HL-60 (cell line): ENCODE results near the gene MTR.
A peak's percentile ranks its signal among the peaks of the same experiment; 100 is the strongest.

Source experiments
- DNase-seq, 2 experiments: peaks; one replicate each; pipeline ENCODE4 v3.0.0-alpha.2; 2010 to 2020; ENCODE audit warnings: low read depth in 1 of 2, low spot score in 1 of 2
- H3K27ac ChIP-seq: fragments of 250-450 bp; sonication (Bioruptor Pico); replicated peaks from 2 replicates; pipeline ENCODE4 v1.5.1; 2020; ENCODE audit warnings: mild to moderate bottlenecking, moderate library complexity
- H3K27me3 ChIP-seq: fragments of 250-450 bp; sonication (Bioruptor Pico); 2 replicates; pipeline ENCODE4 v1.5.1; 2021; ENCODE audit warnings: mild to moderate bottlenecking, moderate library complexity; ENCODE audit not compliant: insufficient read depth, poor library complexity, severe bottlenecking
- H3K4me3 ChIP-seq: replicated peaks from 2 replicates; pipeline ENCODE4 v1.5.1; 2011; ENCODE audit warnings: mild to moderate bottlenecking, control low read depth, low read length; ENCODE audit not compliant: insufficient read depth
- GABPA ChIP-seq: IDR thresholded peaks from 2 replicates; pipeline ENCODE4 v1.6.1; 2012; ENCODE audit warnings: low read depth
- POLR2AphosphoS5 ChIP-seq: IDR thresholded peaks from 2 replicates; pipeline ENCODE4 v1.6.1; 2012; ENCODE audit warnings: low read depth
- REST ChIP-seq: IDR thresholded peaks from 2 replicates; pipeline ENCODE4 v1.6.1; 2012; ENCODE audit warnings: low read depth; ENCODE audit not compliant: insufficient replicate concordance
- SPI1 ChIP-seq: IDR thresholded peaks from 2 replicates; pipeline ENCODE4 v1.6.1; 2012; ENCODE audit warnings: low read depth, mild to moderate bottlenecking, borderline replicate concordance
- TF ChIP-seq, protein P1 (sequence below): IDR thresholded peaks from one replicate; pipeline ENCODE4 v1.5.1; 2011; ENCODE audit warnings: low read length, control low read depth, inconsistent platforms; ENCODE audit not compliant: insufficient read depth

MTR gene

GRCh38 chr1:236896716-236897115 lies 101.6 kb downstream of the MTR start:
- TF ChIP-seq, protein P1, sequence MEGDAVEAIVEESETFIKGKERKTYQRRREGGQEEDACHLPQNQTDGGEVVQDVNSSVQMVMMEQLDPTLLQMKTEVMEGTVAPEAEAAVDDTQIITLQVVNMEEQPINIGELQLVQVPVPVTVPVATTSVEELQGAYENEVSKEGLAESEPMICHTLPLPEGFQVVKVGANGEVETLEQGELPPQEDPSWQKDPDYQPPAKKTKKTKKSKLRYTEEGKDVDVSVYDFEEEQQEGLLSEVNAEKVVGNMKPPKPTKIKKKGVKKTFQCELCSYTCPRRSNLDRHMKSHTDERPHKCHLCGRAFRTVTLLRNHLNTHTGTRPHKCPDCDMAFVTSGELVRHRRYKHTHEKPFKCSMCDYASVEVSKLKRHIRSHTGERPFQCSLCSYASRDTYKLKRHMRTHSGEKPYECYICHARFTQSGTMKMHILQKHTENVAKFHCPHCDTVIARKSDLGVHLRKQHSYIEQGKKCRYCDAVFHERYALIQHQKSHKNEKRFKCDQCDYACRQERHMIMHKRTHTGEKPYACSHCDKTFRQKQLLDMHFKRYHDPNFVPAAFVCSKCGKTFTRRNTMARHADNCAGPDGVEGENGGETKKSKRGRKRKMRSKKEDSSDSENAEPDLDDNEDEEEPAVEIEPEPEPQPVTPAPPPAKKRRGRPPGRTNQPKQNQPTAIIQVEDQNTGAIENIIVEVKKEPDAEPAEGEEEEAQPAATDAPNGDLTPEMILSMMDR: no peak
- TF ChIP-seq POLR2AphosphoS5 (no peak), SPI1 (no peak), REST (no peak), GABPA (no peak)
- Histone ChIP-seq H3K4me3 (no peak overlapping the region), H3K27ac (no peak overlapping the region), H3K27me3 (no peaks in the 10 kb centered on the region)
- DNase-seq: no peak

DNA sequence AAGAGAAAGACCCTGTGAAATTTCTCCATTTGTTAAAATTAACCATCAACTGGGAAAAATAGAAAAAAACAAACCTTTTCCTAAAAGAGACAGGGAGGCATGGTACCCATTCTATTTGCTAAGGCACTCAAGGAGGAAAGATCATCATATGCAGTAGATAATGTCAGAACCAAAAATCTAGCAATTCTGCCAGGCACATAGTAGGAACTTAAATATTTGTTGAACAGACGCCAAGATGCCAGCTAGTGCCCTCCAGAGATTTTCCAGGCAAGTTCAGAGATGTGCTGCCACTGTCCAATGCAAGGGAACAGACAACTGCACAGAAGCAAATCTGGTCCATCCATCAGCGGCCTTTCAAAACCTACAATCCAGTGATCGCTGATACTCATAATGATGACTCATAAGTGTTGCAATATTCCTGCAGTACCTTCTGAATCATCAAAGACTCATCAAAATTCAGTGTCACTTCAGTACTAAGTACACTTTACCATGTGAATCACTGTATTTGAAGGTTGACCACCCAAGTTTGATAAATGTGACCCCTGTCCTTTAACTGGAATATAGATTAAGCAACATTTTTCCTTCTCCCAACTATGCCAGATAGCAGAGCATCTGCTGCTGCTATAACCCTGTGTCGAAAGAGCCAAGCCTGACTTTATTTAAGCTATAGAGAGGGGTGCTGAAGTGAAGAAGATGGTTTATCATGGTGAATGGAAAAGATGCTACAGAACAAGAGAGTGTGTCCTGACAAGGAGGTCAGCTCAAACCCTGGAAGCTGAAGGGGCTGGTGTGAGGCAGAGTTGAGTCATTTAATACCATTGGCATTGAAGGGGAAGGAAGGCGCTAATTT lies 110.0 kb downstream of the MTR start:
- peak; percentile 5 to 48 for DNase-seq
- Histone ChIP-seq H3K27ac (no peak overlapping the region), H3K4me3 (no peak overlapping the region), H3K27me3 (no peaks in the 10 kb centered on the region)
- TF ChIP-seq REST (no peak), GABPA (no peak), SPI1 (no peak), POLR2AphosphoS5 (no peak)
- TF ChIP-seq, protein P1: no peak

DNA sequence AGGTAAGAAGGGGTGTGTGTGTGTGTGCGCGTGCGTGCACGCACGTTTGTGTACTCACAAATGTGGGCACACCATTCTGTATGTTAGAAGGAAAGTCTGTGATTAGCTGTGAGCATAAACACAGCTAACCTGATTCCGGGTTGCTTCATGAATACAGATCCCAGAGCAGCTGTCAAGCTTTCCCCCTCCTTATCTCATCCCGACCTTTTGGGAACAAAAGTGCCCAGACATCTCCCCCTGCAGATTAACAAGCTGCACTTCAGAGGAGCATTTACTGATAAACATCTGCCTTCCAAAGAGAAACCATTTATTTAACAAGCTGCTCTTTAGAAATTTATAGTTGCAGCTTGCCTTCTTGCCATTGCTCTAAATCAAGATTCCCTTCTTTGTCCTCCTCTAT lies 112.1 kb downstream of the MTR start:
- Histone ChIP-seq H3K4me3 (no peak overlapping the region), H3K27me3 (no peaks in the 10 kb centered on the region), H3K27ac (no peak overlapping the region)
- DNase-seq: no peak
- no peak for TF ChIP-seq REST
- TF ChIP-seq SPI1: no peak
- no peak for TF ChIP-seq GABPA
- TF ChIP-seq, protein P1: no peak
- TF ChIP-seq POLR2AphosphoS5: no peak
